NB4 (cell line): ENCODE measurements around the gene EPHA4.

Source experiments
- DNase-seq: peaks from one replicate; pipeline ENCODE4 v3.0.0; 2010; ENCODE audit warnings: low read depth
- H3K4me3 ChIP-seq: one replicate; pipeline ENCODE4 v1.5.1; 2011; ENCODE audit warnings: mild to moderate bottlenecking, low read depth, low read length, moderate library complexity
- MYC ChIP-seq: IDR thresholded peaks from 2 replicates; pipeline ENCODE4 v1.6.1; 2011; ENCODE audit warnings: low read depth, low read length
- POLR2A ChIP-seq: IDR thresholded peaks from 2 replicates; pipeline ENCODE4 v1.6.1; 2011; ENCODE audit warnings: mild to moderate bottlenecking; ENCODE audit not compliant: insufficient read length; ENCODE audit errors: extremely low read depth
- TF ChIP-seq, protein P1 (sequence below): IDR thresholded peaks from one replicate; pipeline ENCODE4 v1.5.1; 2012; ENCODE audit warnings: low read depth, low read length
- TF ChIP-seq, protein P2 (sequence below): IDR thresholded peaks from 2 replicates; pipeline ENCODE4 v1.6.1; 2011; ENCODE audit warnings: low read depth, low read length

Gene EPHA4

DNA sequence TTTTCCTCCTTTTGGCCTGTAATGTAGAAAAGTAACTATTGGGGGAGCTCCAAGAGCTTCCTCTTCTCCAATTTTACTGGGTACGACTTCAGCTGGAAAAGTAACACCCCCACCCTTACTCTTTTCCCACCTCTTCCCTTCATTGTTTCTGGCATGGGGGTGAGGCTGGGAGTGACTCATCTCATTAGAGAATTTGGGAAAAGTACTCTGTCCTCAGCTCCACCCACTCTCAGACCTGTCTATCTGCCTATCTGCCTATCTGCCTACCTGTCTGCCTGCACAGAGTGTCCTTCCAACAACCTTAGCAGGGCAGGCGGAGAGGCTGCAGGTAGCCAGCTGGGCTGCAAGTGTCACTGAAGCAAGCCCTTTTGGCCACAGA, 93.6 kb downstream of the EPHA4 start:
- H3K4me3 ChIP-seq: no peak overlapping the region
- DNase-seq: no peak
- TF ChIP-seq POLR2A: no peak
- TF ChIP-seq, protein P1, sequence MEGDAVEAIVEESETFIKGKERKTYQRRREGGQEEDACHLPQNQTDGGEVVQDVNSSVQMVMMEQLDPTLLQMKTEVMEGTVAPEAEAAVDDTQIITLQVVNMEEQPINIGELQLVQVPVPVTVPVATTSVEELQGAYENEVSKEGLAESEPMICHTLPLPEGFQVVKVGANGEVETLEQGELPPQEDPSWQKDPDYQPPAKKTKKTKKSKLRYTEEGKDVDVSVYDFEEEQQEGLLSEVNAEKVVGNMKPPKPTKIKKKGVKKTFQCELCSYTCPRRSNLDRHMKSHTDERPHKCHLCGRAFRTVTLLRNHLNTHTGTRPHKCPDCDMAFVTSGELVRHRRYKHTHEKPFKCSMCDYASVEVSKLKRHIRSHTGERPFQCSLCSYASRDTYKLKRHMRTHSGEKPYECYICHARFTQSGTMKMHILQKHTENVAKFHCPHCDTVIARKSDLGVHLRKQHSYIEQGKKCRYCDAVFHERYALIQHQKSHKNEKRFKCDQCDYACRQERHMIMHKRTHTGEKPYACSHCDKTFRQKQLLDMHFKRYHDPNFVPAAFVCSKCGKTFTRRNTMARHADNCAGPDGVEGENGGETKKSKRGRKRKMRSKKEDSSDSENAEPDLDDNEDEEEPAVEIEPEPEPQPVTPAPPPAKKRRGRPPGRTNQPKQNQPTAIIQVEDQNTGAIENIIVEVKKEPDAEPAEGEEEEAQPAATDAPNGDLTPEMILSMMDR: no peak
- TF ChIP-seq, protein P2, sequence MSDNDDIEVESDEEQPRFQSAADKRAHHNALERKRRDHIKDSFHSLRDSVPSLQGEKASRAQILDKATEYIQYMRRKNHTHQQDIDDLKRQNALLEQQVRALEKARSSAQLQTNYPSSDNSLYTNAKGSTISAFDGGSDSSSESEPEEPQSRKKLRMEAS: no peak
- TF ChIP-seq MYC: no peak

DNA sequence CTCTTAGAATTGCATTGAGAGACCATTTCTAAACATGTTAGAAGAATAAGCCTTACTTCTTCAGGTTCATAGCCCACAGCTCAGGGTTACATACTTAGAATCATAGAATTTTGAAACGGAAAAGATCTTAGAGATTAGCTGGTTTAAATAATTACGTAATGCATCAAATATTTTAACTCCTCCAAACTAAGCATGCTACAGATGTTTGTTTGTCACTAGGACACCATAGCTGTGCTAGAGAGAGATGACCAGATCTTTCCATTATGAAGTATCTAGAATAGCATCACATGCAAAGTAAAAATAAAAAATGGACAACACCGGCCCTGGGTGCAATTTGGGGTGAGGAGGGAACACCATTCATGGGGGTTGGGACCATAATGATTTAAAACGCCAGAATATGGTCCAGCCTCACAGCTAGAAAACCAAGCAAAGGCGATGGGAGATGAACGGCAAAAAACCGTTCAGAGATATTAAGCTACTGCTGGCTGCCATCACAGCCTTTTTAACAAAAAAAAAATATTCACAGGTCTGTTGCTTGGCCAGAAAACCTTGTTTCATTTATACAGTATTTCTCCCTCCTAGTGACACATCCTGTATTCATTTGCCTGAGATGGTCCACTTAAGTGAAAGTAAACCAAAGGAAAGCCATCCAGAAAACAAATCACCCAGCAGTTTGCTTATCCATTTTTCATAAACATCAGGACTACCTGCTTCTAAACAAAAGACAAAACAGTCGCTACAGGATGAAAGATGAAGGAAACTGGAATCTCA, 94.2 kb downstream of the EPHA4 start:
- TF ChIP-seq, protein P1: no peak
- TF ChIP-seq, protein P2: no peak
- TF ChIP-seq POLR2A (no peak), MYC (no peak)
- no peak for DNase-seq

DNA sequence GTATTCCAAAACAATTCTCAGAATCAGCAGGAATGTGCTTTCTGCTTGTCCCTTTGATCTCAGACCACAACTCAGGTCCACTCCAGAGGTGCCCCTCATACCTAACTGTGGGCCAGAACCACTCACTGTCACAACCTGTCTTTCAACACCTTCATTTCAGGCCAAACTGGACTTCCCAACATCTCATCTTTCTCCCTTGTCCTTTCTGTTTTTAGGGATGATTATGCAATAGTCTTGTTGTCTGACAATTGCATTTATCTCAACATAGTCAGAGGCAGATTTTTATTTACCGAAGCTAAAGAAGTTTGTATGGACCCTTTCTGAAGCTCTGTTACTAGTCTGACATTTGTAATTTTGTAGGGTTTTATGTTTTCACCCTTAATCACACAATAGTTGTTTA, 95.9 kb downstream of the EPHA4 start:
- TF ChIP-seq MYC: no peak
- TF ChIP-seq, protein P2: no peak
- no peak for TF ChIP-seq POLR2A
- TF ChIP-seq, protein P1: no peak
- H3K4me3 ChIP-seq: no peak overlapping the region
- DNase-seq: no peak

More for the DNA sequence above, 94.2 kb downstream of the EPHA4 start:
- H3K4me3 ChIP-seq: no peak overlapping the region

DNA sequence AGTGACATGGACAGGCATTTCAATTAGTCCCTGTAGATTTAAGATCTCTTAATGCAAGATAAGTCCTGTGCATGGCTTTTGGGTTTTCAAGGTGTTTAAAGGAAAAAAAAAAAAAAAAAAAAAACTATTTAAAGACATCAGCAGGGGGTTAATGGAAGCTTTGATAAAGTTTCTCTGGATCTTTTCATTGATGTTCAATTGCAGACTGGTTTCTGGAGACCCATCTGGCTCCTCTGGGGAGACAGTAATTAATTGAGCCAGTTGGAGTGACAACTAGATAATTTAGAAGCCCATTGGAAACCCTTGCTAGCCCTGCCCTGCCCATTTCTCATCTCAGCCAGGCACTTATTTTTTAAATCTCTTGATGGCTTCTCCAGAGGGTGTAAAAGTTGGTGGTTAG, 98.7 kb downstream of the EPHA4 start:
- TF ChIP-seq MYC (no peak), POLR2A (no peak)
- TF ChIP-seq, protein P2: no peak
- TF ChIP-seq, protein P1: no peak
- no peak for DNase-seq
- no peak overlapping the region for H3K4me3 ChIP-seq

DNA sequence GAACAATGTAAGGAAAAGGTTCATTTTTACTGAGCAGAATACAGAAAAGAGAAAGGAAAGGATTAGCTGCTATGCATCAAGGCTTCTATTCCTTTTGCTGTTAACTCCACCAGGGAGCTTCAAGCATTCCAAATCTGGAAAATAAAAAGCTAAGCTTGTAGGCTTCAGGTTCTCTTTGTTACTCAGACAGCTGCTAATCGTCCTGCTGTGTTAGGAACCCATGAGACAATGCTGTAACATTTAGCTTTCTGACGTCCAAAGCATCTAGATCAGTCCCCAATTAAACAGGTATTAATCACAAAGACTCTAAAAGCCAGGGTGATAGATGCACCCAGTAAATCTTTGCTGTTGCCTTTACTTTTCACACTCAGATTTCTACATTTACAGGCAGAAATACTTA, 103.8 kb downstream of the EPHA4 start:
- H3K4me3 ChIP-seq: no peak overlapping the region
- TF ChIP-seq MYC (no peak), POLR2A (no peak)
- TF ChIP-seq, protein P1: no peak
- TF ChIP-seq, protein P2: no peak
- DNase-seq: no peak
